ENCODE measurements around the gene CAPZA2.

DNA sequence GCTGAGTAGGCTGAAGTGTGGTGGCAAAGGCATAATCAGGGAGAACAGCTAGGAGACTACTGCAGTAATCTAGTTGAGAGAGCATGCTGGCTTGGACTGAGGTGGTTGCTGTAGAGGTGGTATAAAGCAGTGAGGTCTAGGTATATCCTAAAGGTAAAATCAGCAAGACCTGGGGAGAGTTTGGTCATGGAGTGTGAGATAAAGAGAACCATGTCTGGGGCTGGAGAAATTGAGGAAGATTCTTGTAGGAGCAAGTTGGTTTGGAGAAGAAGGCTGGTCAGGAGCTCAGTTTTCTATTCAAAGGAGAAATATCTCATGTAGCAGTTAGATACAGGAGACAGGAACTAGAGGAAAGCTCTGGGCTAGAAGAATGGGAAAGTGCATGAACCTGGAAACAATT, 58.0 kb downstream of the CAPZA2 start:
- TF ChIP-seq ZBTB7A (tag by site-specific recombination; IDR thresholded peaks at IDR 0.05; ENCODE audit: low read depth) (no peak), ZFP37 (tag by site-specific recombination; IDR thresholded peaks at IDR 0.05) (no peak), ZBTB8A (tag by site-specific recombination; IDR thresholded peaks at IDR 0.05) (no peak), ZFP41 (tag by site-specific recombination; IDR thresholded peaks at IDR 0.05; ENCODE audit: borderline replicate concordance) (no peak), ZNF266 (tag by site-specific recombination; IDR thresholded peaks at IDR 0.05; ENCODE audit: low read depth) (no peak), ZNF530 (tag by site-specific recombination; IDR thresholded peaks at IDR 0.05; ENCODE audit: low read depth) (no peak), HOXA7 (CRISPR knock-in tag; IDR thresholded peaks at IDR 0.05; ENCODE audit: borderline replicate concordance) (no peak), ZNF514 (tag by site-specific recombination; IDR thresholded peaks at IDR 0.05) (no peak), ZNF629 (tag by site-specific recombination; IDR thresholded peaks at IDR 0.05) (no peak), ZNF214 (tag by site-specific recombination; IDR thresholded peaks at IDR 0.05; ENCODE audit: borderline replicate concordance) (no peak)
- TF ChIP-seq, protein P1, sequence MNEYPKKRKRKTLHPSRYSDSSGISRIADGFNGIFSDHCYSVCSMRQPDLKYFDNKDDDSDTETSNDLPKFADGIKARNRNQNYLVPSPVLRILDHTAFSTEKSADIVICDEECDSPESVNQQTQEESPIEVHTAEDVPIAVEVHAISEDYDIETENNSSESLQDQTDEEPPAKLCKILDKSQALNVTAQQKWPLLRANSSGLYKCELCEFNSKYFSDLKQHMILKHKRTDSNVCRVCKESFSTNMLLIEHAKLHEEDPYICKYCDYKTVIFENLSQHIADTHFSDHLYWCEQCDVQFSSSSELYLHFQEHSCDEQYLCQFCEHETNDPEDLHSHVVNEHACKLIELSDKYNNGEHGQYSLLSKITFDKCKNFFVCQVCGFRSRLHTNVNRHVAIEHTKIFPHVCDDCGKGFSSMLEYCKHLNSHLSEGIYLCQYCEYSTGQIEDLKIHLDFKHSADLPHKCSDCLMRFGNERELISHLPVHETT (tag by site-specific recombination; IDR thresholded peaks at IDR 0.05) = no peak
- TF ChIP-seq, protein P2, sequence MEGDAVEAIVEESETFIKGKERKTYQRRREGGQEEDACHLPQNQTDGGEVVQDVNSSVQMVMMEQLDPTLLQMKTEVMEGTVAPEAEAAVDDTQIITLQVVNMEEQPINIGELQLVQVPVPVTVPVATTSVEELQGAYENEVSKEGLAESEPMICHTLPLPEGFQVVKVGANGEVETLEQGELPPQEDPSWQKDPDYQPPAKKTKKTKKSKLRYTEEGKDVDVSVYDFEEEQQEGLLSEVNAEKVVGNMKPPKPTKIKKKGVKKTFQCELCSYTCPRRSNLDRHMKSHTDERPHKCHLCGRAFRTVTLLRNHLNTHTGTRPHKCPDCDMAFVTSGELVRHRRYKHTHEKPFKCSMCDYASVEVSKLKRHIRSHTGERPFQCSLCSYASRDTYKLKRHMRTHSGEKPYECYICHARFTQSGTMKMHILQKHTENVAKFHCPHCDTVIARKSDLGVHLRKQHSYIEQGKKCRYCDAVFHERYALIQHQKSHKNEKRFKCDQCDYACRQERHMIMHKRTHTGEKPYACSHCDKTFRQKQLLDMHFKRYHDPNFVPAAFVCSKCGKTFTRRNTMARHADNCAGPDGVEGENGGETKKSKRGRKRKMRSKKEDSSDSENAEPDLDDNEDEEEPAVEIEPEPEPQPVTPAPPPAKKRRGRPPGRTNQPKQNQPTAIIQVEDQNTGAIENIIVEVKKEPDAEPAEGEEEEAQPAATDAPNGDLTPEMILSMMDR (tag by site-specific recombination; IDR thresholded peaks at IDR 0.05) = no peak
- TF ChIP-seq, protein P3, sequence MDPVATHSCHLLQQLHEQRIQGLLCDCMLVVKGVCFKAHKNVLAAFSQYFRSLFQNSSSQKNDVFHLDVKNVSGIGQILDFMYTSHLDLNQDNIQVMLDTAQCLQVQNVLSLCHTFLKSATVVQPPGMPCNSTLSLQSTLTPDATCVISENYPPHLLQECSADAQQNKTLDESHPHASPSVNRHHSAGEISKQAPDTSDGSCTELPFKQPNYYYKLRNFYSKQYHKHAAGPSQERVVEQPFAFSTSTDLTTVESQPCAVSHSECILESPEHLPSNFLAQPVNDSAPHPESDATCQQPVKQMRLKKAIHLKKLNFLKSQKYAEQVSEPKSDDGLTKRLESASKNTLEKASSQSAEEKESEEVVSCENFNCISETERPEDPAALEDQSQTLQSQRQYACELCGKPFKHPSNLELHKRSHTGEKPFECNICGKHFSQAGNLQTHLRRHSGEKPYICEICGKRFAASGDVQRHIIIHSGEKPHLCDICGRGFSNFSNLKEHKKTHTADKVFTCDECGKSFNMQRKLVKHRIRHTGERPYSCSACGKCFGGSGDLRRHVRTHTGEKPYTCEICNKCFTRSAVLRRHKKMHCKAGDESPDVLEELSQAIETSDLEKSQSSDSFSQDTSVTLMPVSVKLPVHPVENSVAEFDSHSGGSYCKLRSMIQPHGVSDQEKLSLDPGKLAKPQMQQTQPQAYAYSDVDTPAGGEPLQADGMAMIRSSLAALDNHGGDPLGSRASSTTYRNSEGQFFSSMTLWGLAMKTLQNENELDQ (tag by site-specific recombination; IDR thresholded peaks at IDR 0.05; ENCODE audit: low read depth) = no peak
- TF ChIP-seq, protein P4, sequence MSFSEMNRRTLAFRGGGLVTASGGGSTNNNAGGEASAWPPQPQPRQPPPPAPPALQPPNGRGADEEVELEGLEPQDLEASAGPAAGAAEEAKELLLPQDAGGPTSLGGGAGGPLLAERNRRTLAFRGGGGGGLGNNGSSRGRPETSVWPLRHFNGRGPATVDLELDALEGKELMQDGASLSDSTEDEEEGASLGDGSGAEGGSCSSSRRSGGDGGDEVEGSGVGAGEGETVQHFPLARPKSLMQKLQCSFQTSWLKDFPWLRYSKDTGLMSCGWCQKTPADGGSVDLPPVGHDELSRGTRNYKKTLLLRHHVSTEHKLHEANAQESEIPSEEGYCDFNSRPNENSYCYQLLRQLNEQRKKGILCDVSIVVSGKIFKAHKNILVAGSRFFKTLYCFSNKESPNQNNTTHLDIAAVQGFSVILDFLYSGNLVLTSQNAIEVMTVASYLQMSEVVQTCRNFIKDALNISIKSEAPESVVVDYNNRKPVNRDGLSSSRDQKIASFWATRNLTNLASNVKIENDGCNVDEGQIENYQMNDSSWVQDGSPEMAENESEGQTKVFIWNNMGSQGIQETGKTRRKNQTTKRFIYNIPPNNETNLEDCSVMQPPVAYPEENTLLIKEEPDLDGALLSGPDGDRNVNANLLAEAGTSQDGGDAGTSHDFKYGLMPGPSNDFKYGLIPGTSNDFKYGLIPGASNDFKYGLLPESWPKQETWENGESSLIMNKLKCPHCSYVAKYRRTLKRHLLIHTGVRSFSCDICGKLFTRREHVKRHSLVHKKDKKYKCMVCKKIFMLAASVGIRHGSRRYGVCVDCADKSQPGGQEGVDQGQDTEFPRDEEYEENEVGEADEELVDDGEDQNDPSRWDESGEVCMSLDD (tag by site-specific recombination; IDR thresholded peaks at IDR 0.05) = no peak

Measured in HEK293 (cell line).